A673 (cell line): ENCODE results near the gene NOS1AP. TPM values are rescaled to one million over a fixed set of nuclear protein-coding genes. Genes with fewer than 3 reads are reported as not detected.
A peak's percentile ranks its signal among the peaks of the same experiment; 100 is the strongest.

ENCODE experiments used
- BruUV-seq: library from RNA; stranded (reverse); fragments of 400-500 nt; replicated peaks from 2 replicates; lab custom pipeline; 2021; lab: Mats Ljungman, UMichigan
- CTCF ChIA-PET: fragments of 300-600 bp; sonication (Branson Sonifier 250); formaldehyde crosslinking; loops from one replicate; lab custom pipeline; 2022; ENCODE audit warnings: antibody characterized with exemption; lab: Charles Lee
- POLR2A ChIA-PET: fragments of 300-600 bp; sonication (Branson Sonifier 250); formaldehyde crosslinking; loops from one replicate; lab custom pipeline; 2022; ENCODE audit warnings: antibody characterized with exemption; ENCODE audit not compliant: low non-redundant PET; lab: Charles Lee
- DNase-seq: peaks from one replicate; pipeline ENCODE4 v3.0.0-alpha.2; 2015; ENCODE audit warnings: low spot score
- H3K27ac ChIP-seq: fragments of 200-600 bp; sonication (generic); 2 replicates; pipeline ENCODE4 v1.5.1; 2016; ENCODE audit warnings: mixed run types, low read depth, mild to moderate bottlenecking, mixed read lengths, antibody characterized with exemption, low read length; ENCODE audit not compliant: poor library complexity, severe bottlenecking
- H3K27me3 ChIP-seq: fragments of 200-600 bp; sonication (generic); replicated peaks from 2 replicates; pipeline ENCODE4 v1.6.1; 2017; ENCODE audit warnings: mixed run types, low read depth, mild to moderate bottlenecking, mixed read lengths, antibody characterized with exemption, low read length; ENCODE audit not compliant: insufficient read depth, poor library complexity
- H3K36me3 ChIP-seq: fragments of 200-600 bp; sonication (generic); 2 replicates; pipeline ENCODE4 v1.6.1; 2016; ENCODE audit warnings: mixed run types, mild to moderate bottlenecking, mixed read lengths, antibody characterized with exemption, low read length; ENCODE audit not compliant: insufficient read depth, poor library complexity, severe bottlenecking
- H3K4me1 ChIP-seq: fragments of 200-600 bp; sonication (generic); 2 replicates; pipeline ENCODE4 v1.6.1; 2017; ENCODE audit warnings: mixed run types, mild to moderate bottlenecking, mixed read lengths, antibody characterized with exemption, low read length; ENCODE audit not compliant: insufficient read depth, poor library complexity, severe bottlenecking
- H3K4me3 ChIP-seq: fragments of 200-600 bp; sonication (generic); 2 replicates; pipeline ENCODE4 v1.5.1; 2016; ENCODE audit warnings: low read depth, mixed run types, mild to moderate bottlenecking, mixed read lengths, low read length; ENCODE audit not compliant: poor library complexity, severe bottlenecking
- H3K9me3 ChIP-seq: fragments of 200-600 bp; sonication (generic); 2 replicates; pipeline ENCODE4 v1.6.1; 2016; ENCODE audit warnings: mixed run types, low read depth, mild to moderate bottlenecking, mixed read lengths, antibody characterized with exemption, low read length; ENCODE audit not compliant: poor library complexity, severe bottlenecking
- CTCF ChIP-seq: fragments of 300-800, 200-600 bp; sonication (generic); conservative IDR thresholded peaks from 2 replicates; pipeline ENCODE4 v1.5.1; 2017; ENCODE audit warnings: low read depth, mild to moderate bottlenecking, antibody characterized with exemption, low read length, moderate library complexity, mixed read lengths
- EZH2 ChIP-seq: fragments of 200-600 bp; sonication (generic); IDR thresholded peaks from 2 replicates; pipeline ENCODE4 v1.6.1; 2017; ENCODE audit warnings: borderline replicate concordance, low read depth, mild to moderate bottlenecking, mixed read lengths, antibody characterized with exemption, low read length; ENCODE audit not compliant: poor library complexity, severe bottlenecking
- intact Hi-C: fragments of 100-400 bp; cut with micrococcal nuclease; formaldehyde crosslinking; loops from one replicate; pipeline ENCODE4 v1.10.0; 2022; ENCODE audit not compliant: unreplicated experiment
- total RNA-seq: library from RNA; stranded (reverse); gene quantifications from 2 replicates; pipeline ENCODE4 v1.2.3, GENCODE V29; 2021

NOS1AP gene
- total RNA-seq, 1 experiment from 2014 or later = 28.0 TPM

GRCh38 chr1:162204129-162204822, 134.8 kb downstream of the NOS1AP start:
- Histone ChIP-seq H3K27me3 (no peaks in the 10 kb centered on the region), H3K4me3 (no peak overlapping the region), H3K36me3 (no peaks in the 10 kb centered on the region), H3K9me3 (no peaks in the 10 kb centered on the region), H3K27ac (no peak overlapping the region), H3K4me1 (peaks cover 36% of the 10 kb centered on the region)
- intact Hi-C loops = no loop called here
- ChIA-PET POLR2A (interaction anchor here (0.6 kb wide), 1 partner anchor 24 kb away, joined by 3 read pairs; no protein-coding TSS in a partner anchor), CTCF (no interaction called here)
- TF ChIP-seq EZH2 (no peak), CTCF (no peak)
- no TSS peak for BruUV-seq
- DNase-seq = no peak

- Histone ChIP-seq H3K27ac (no peak overlapping the region), H3K4me1 (peaks cover 36% of the 10 kb centered on the region), H3K27me3 (no peaks in the 10 kb centered on the region), H3K9me3 (no peaks in the 10 kb centered on the region), H3K36me3 (no peaks in the 10 kb centered on the region), H3K4me3 (no peak overlapping the region)
- POLR2A ChIA-PET = interaction anchor here (0.6 kb wide), 1 partner anchor 23 kb away, joined by 3 read pairs; no protein-coding TSS in a partner anchor
- TF ChIP-seq EZH2 (no peak), CTCF (no peak)
- intact Hi-C loops = no loop called here
- DNase-seq = no peak
- CTCF ChIA-PET = no interaction called here
- BruUV-seq = no TSS peak
These were observed 135.3 kb downstream of the NOS1AP start for GRCh38 chr1:162204823-162205155.

GRCh38 chr1:162206300-162206699, 136.8 kb downstream of the NOS1AP start:
- H3K9me3 ChIP-seq = no peaks in the 10 kb centered on the region
- H3K4me3 ChIP-seq = no peak overlapping the region
- POLR2A ChIA-PET = no interaction called here
- H3K27me3 ChIP-seq = no peaks in the 10 kb centered on the region
- CTCF ChIA-PET = no interaction called here
- H3K36me3 ChIP-seq = no peaks in the 10 kb centered on the region
- H3K27ac ChIP-seq = peak overlapping the region; percentile 5
- H3K4me1 ChIP-seq = peaks cover 38% of the 10 kb centered on the region
- no TSS peak for BruUV-seq
- intact Hi-C loops = no loop called here
- TF ChIP-seq EZH2 (no peak), CTCF (no peak)
- DNase-seq = no peak
